GM12878 (cell line): ENCODE results near the gene DDX54. TPM values are rescaled to one million over a fixed set of nuclear protein-coding genes. Genes with fewer than 3 reads are reported as not detected.

Experiments used
- ASH2L ChIP-seq: fragments of 300-600, 200-600 bp; sonication (generic); IDR thresholded peaks from 2 replicates; pipeline ENCODE4 v1.6.1; 2017; ENCODE audit warnings: low read depth, mild to moderate bottlenecking, borderline replicate concordance
- CBX5 ChIP-seq: sonication (generic); IDR thresholded peaks from 2 replicates; pipeline ENCODE4 v1.6.1; 2016; ENCODE audit warnings: low read depth, moderate library complexity, mild to moderate bottlenecking, inconsistent platforms
- CEBPB ChIP-seq, 2 experiments: fragments of 150-350 bp in 1 of 2; IDR thresholded peaks; 2 replicates each; pipeline ENCODE4 v1.6.1; 2012 to 2014; ENCODE audit warnings: low read depth in 2 of 2, low read length in 2 of 2, borderline replicate concordance in 1 of 2, inconsistent platforms in 1 of 2
- E2F4 ChIP-seq: IDR thresholded peaks from 2 replicates; pipeline ENCODE4 v1.6.1; 2012; ENCODE audit warnings: low read depth, low read length, improper control_type of control experiment
- ELK1 ChIP-seq: IDR thresholded peaks from 2 replicates; pipeline ENCODE4 v1.6.1; 2012; ENCODE audit warnings: low read depth, low read length, improper control_type of control experiment
- FOS ChIP-seq: IDR thresholded peaks from 3 replicates; pipeline ENCODE4 v1.6.1; 2011; ENCODE audit warnings: borderline replicate concordance; ENCODE audit not compliant: insufficient read length; ENCODE audit errors: extremely low read depth
- FOXM1 ChIP-seq: IDR thresholded peaks from 2 replicates; pipeline ENCODE4 v1.6.1; 2012; ENCODE audit warnings: low read depth, mild to moderate bottlenecking, inconsistent platforms, low read length, moderate library complexity
- HDGF ChIP-seq: fragments of 450-650 bp; IDR thresholded peaks from 2 replicates; pipeline ENCODE4 v1.6.1; 2016; ENCODE audit warnings: antibody characterized with exemption
- IRF4 ChIP-seq: IDR thresholded peaks from 2 replicates; pipeline ENCODE4 v1.6.1; 2011; ENCODE audit warnings: low read depth, low read length
- MAX ChIP-seq: IDR thresholded peaks from 2 replicates; pipeline ENCODE4 v1.6.1; 2012; ENCODE audit warnings: low read depth, low read length, improper control_type of control experiment
- MTA3 ChIP-seq: IDR thresholded peaks from 2 replicates; pipeline ENCODE4 v1.6.1; 2012; ENCODE audit warnings: low read length, inconsistent platforms, borderline replicate concordance
- NFXL1 ChIP-seq: fragments of 450-650 bp; IDR thresholded peaks from 2 replicates; pipeline ENCODE4 v1.6.1; 2017; ENCODE audit warnings: antibody characterized with exemption, mild to moderate bottlenecking, borderline replicate concordance
- NFYB ChIP-seq: IDR thresholded peaks from 2 replicates; pipeline ENCODE4 v1.6.1; 2011; ENCODE audit warnings: low read depth, mild to moderate bottlenecking, low read length, improper control_type of control experiment, moderate library complexity; ENCODE audit not compliant: insufficient read depth
- NR2C1 ChIP-seq: fragments of 450-650 bp; IDR thresholded peaks from 2 replicates; pipeline ENCODE4 v1.6.1; 2017; ENCODE audit warnings: antibody characterized with exemption, mild to moderate bottlenecking, moderate library complexity
- RAD51 ChIP-seq: fragments of 450-650 bp; IDR thresholded peaks from 2 replicates; pipeline ENCODE4 v1.6.1; 2016; ENCODE audit warnings: moderate library complexity, mild to moderate bottlenecking, inconsistent platforms
- REST ChIP-seq: IDR thresholded peaks from 2 replicates; pipeline ENCODE4 v1.6.1; 2012; ENCODE audit warnings: mild to moderate bottlenecking, low read depth, low read length
- SMAD5 ChIP-seq: IDR thresholded peaks from 2 replicates; pipeline ENCODE4 v1.6.1; 2016; ENCODE audit warnings: antibody characterized with exemption, low read depth
- STAT3 ChIP-seq: IDR thresholded peaks from 2 replicates; pipeline ENCODE4 v1.6.1; 2011; ENCODE audit warnings: low read depth, low read length, improper control_type of control experiment
- TCF7 ChIP-seq: IDR thresholded peaks from 2 replicates; pipeline ENCODE4 v1.6.1; 2014; ENCODE audit warnings: antibody characterized with exemption, borderline replicate concordance
- USF1 ChIP-seq: IDR thresholded peaks from 2 replicates; pipeline ENCODE4 v1.6.1; 2011; ENCODE audit warnings: borderline replicate concordance, low read depth, mild to moderate bottlenecking, moderate library complexity, mixed read lengths, low read length; ENCODE audit not compliant: insufficient read depth; ENCODE audit errors: extremely low read length
- ZSCAN29 ChIP-seq: fragments of 450-650 bp; IDR thresholded peaks from 2 replicates; pipeline ENCODE4 v1.6.1; 2017; ENCODE audit warnings: mild to moderate bottlenecking, moderate library complexity
- polyA plus RNA-seq, 11 experiments: library from polyadenylated mRNA; depleted of rRNA in 4 of 11; unstranded in 6 of 11; stranded (reverse) in 5 of 11; fragments of >200 nt; fragmentation: Nextera tagmentation in 4 of 11; fragmentation: Illumina TruSeq in 1 of 11; extraction: Ambion mirVana in 4 of 11; extraction: Trizol in 1 of 11; gene quantifications; 1 replicate in 1 of 11; 2 replicates in 10 of 11; pipeline versions ENCODE4 v1.2.1 to v1.2.3, GENCODE V29; 2011 to 2016; ENCODE audit warnings: inconsistent platforms in 2 of 11, missing spikeins in 2 of 11, low read depth in 1 of 11
- total RNA-seq, 4 experiments: library from RNA; depleted of rRNA in 3 of 4; stranded (reverse); fragments of >200 nt in 3 of 4; fragmentation: Illumina TruSeq in 1 of 4; extraction: Trizol in 1 of 4; gene quantifications; 2 replicates each; pipeline versions ENCODE4 v1.2.1 to v1.2.3, GENCODE V29; 2013 to 2021
- TF ChIP-seq, protein P1 (sequence below): IDR thresholded peaks from 2 replicates; pipeline ENCODE4 v1.6.1; 2011; ENCODE audit warnings: mild to moderate bottlenecking, low read depth, low read length, moderate library complexity; ENCODE audit not compliant: insufficient replicate concordance

DDX54 gene
- total and polyA plus RNA-seq, 10 of the 15 experiments (the other 5 are each of a cell fraction or from before 2014, with no cell fraction given), result 1.9 to 115 (median 56.3) TPM

- TF ChIP-seq MTA3 (no peak), HDGF (peak; percentile 98), TCF7 (no peak), MAX (peak; percentile 44), E2F4 (no peak), RAD51 (0 out of 2 replicates have a peak, but pooled peaks have one; percentile 24), CEBPB (IDR thresholded peaks at IDR 0.05; ENCODE audit: borderline replicate concordance in 1 of 2, low read depth in 2 of 2, low read length in 2 of 2) (no peak), CBX5 (no peak), NFYB (peak; percentile 98), FOS (peak; percentile 94), NR2C1 (peak; percentile 87), IRF4 (no peak), ASH2L (no peak), FOXM1 (no peak), USF1 (peak; percentile 38), REST (no peak), STAT3 (no peak), ZSCAN29 (peak; percentile 76), NFXL1 (no peak), SMAD5 (peak; percentile 85), ELK1 (no peak)
- TF ChIP-seq, protein P1, sequence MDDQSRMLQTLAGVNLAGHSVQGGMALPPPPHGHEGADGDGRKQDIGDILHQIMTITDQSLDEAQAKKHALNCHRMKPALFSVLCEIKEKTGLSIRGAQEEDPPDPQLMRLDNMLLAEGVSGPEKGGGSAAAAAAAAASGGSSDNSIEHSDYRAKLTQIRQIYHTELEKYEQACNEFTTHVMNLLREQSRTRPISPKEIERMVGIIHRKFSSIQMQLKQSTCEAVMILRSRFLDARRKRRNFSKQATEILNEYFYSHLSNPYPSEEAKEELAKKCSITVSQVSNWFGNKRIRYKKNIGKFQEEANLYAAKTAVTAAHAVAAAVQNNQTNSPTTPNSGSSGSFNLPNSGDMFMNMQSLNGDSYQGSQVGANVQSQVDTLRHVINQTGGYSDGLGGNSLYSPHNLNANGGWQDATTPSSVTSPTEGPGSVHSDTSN, result peak; percentile 93
Observed at GRCh38 chr12:113221181-113221996, 36.1 kb upstream of the DDX54 start, which contains the start of gene TPCN1 (continued).
